ENCODE results near the gene GPA33.

- no peak for TF ChIP-seq CTCF (conservative IDR thresholded peaks at IDR 0.05; ENCODE audit: low read length)
- TF ChIP-seq EZH2phosphoT487 (IDR thresholded peaks at IDR 0.05; ENCODE audit: borderline replicate concordance, low read depth, low read length): no peak
Measured at GRCh38 chr1:167117225-167117624, 27.0 kb upstream of the GPA33 start.
